GM10248 (cell line): ENCODE data around the gene SLC30A3.

ENCODE experiments used
- CTCF ChIA-PET: fragments of 300-600 bp; sonication (Branson Sonifier 250); formaldehyde crosslinking; extraction: SDS; loops from one replicate; lab custom pipeline; 2021; ENCODE audit warnings: antibody characterized with exemption; lab: Yijun Ruan, JAX
- POLR2A ChIA-PET: fragments of 350-650 bp; sonication (Branson Sonifier 250); formaldehyde crosslinking; extraction: SDS; loops from one replicate; lab custom pipeline; 2020; ENCODE audit warnings: antibody characterized with exemption; lab: Yijun Ruan, JAX
- DNase-seq: peaks from one replicate; pipeline ENCODE4 v3.0.0; 2012; ENCODE audit errors: extremely low spot score
- TF ChIP-seq, protein P1 (sequence below): IDR thresholded peaks from 2 replicates; pipeline ENCODE4 v1.5.1; 2012; ENCODE audit warnings: mild to moderate bottlenecking, low read depth; ENCODE audit errors: extremely low read depth, missing control alignments, control extremely low read depth

Gene SLC30A3

DNA sequence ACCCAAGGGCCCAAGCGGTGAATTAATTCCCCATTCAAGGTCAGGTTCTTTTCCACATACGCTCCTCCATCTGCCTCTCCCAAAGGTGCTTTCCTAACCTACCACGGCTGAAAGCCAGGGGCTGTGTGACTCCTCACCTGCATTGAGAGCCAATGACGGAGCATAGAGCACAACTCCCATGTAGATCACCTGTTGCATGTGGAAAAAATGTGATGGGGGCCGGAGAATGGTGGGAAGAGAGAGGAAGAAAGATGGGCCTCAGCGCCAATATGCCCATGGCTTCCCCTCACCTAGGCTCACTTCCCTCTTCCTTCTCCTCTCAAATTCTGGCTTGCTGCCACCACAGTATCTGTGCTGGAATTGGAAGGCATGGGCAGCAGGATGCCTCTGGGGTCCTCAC lies 56.5 kb downstream of the SLC30A3 start:
- CTCF ChIA-PET = interaction anchor here (0.9 kb wide), 1 partner anchor 36 kb away, joined by 3 read pairs; no protein-coding TSS in a partner anchor
- TF ChIP-seq, protein P1, sequence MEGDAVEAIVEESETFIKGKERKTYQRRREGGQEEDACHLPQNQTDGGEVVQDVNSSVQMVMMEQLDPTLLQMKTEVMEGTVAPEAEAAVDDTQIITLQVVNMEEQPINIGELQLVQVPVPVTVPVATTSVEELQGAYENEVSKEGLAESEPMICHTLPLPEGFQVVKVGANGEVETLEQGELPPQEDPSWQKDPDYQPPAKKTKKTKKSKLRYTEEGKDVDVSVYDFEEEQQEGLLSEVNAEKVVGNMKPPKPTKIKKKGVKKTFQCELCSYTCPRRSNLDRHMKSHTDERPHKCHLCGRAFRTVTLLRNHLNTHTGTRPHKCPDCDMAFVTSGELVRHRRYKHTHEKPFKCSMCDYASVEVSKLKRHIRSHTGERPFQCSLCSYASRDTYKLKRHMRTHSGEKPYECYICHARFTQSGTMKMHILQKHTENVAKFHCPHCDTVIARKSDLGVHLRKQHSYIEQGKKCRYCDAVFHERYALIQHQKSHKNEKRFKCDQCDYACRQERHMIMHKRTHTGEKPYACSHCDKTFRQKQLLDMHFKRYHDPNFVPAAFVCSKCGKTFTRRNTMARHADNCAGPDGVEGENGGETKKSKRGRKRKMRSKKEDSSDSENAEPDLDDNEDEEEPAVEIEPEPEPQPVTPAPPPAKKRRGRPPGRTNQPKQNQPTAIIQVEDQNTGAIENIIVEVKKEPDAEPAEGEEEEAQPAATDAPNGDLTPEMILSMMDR = no peak
- POLR2A ChIA-PET = no interaction called here
- DNase-seq = no peak

DNA sequence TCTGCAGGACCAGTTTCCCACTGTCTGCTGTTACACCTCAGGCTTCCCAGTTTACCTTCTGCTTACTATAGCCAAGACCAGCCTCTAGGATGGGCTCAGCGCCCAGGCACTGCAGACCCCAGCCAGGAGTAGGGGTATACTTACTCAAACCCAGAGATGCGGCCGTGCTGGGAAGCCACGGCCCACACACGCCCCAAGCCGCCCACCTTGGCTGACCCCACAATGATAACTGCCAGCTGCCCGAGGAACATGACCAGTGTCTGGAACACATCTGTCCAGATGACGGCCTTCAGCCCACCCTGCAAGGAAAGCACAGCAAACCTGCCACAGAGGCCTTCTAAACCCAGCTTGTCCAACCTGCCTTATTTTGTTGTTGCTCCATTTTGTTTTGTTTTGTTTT lies 57.6 kb downstream of the SLC30A3 start:
- ChIA-PET CTCF (interaction anchor here (0.9 kb wide), 1 partner anchor 35 kb away, joined by 3 read pairs; no protein-coding TSS in a partner anchor), POLR2A (no interaction called here)
- no peak for DNase-seq
- TF ChIP-seq, protein P1 = no peak

DNA sequence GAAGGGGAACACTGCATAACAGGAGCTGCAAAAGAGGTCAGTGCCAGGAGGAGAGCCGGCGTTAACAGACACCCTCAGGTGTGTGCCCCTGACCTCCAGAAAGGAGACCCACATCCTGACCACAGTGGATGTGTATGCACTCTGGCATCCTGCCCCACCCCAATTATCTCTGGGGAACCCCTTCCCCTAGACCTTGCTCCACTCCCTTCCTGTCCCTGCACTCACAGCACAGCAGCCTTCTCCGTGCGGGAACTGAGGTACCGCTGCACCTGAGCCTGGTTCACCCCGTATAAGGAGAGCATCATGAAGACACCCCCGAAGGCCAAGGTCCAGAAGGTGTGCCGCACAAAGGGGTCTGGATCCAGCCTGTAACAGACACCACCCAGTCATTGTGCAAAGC lies 58.3 kb downstream of the SLC30A3 start:
- ChIA-PET CTCF (interaction anchor here (1.1 kb wide), 1 partner anchor 13 kb away, joined by 3 read pairs; the partner anchor contains the start of gene CAD), POLR2A (no interaction called here)
- TF ChIP-seq, protein P1 = no peak
- no peak for DNase-seq

DNA sequence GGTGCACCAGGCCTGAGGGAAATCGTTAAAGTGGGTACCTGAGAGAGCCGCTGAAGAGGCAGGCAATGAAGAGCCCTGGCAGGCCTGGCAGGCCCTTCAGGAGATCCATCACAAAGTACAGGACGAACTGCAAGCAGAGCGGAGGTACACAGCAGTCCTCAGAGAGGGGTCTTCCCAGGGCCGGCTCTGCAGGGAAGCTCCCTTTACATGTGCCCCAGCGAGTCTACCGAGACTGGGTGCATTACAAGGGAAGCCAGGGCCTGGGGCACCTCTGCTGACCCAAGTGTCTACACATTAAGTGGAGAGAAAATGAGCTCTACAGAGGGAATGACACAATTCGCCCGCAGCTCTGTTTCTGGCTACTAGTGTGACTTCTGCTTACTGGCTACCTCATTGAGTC lies 59.1 kb downstream of the SLC30A3 start:
- TF ChIP-seq, protein P1 = no peak
- CTCF ChIA-PET = interaction anchor here (0.8 to 2.0 kb wide), 4 partner anchors 9 to 242 kb away, joined by 3 to 9 read pairs (median 4); partner anchors contain the start of gene CAD
- POLR2A ChIA-PET = no interaction called here
- no peak for DNase-seq
